Ishikawa (cell line): ENCODE data around the gene CYP11A1.

Experiments
- CEBPB ChIP-seq: IDR thresholded peaks from 2 replicates; pipeline ENCODE4 v1.6.1; 2012
- CREB1 ChIP-seq: IDR thresholded peaks from 2 replicates; pipeline ENCODE4 v1.6.1; 2012; ENCODE audit warnings: low read depth
- EGR1 ChIP-seq: IDR thresholded peaks from 2 replicates; pipeline ENCODE4 v1.6.1; 2012
- EP300 ChIP-seq: IDR thresholded peaks from 2 replicates; pipeline ENCODE4 v1.6.1; 2012; ENCODE audit warnings: borderline replicate concordance
- FOXM1 ChIP-seq: IDR thresholded peaks from 2 replicates; pipeline ENCODE4 v1.6.1; 2012; ENCODE audit warnings: low read depth, borderline replicate concordance
- MAX ChIP-seq: IDR thresholded peaks from 2 replicates; pipeline ENCODE4 v1.6.1; 2012
- NFIC ChIP-seq: IDR thresholded peaks from 2 replicates; pipeline ENCODE4 v1.6.1; 2012
- RAD21 ChIP-seq: IDR thresholded peaks from 2 replicates; pipeline ENCODE4 v1.6.1; 2012; ENCODE audit warnings: low read depth
- REST ChIP-seq: IDR thresholded peaks from 2 replicates; pipeline ENCODE4 v1.6.1; 2012; ENCODE audit warnings: low read depth, mild to moderate bottlenecking
- TAF1 ChIP-seq: IDR thresholded peaks from 2 replicates; pipeline ENCODE4 v1.6.1; 2012; ENCODE audit warnings: low read depth, mild to moderate bottlenecking
- TCF12 ChIP-seq: IDR thresholded peaks from 2 replicates; pipeline ENCODE4 v1.6.1; 2012; ENCODE audit warnings: low read depth
- TEAD4 ChIP-seq: IDR thresholded peaks from 2 replicates; pipeline ENCODE4 v1.6.1; 2012
- USF1 ChIP-seq: IDR thresholded peaks from 2 replicates; pipeline ENCODE4 v1.6.1; 2012
- YY1 ChIP-seq: IDR thresholded peaks from 2 replicates; pipeline ENCODE4 v1.6.1; 2012; ENCODE audit warnings: low read depth
- ZBTB7A ChIP-seq: IDR thresholded peaks from 2 replicates; pipeline ENCODE4 v1.6.1; 2012; ENCODE audit warnings: low read depth

Gene CYP11A1

GRCh38 chr15:74330861-74331408, 36.5 kb downstream of the CYP11A1 start:
- TF ChIP-seq CREB1 (no peak), USF1 (no peak), FOXM1 (no peak), NFIC (no peak), ZBTB7A (no peak)

GRCh38 chr15:74328331-74329056, 39.0 kb downstream of the CYP11A1 start:
- no peak for TF ChIP-seq TCF12
- TF ChIP-seq ZBTB7A = no peak
- no peak for TF ChIP-seq CREB1
- no peak for TF ChIP-seq REST
- TF ChIP-seq RAD21 = no peak
- TF ChIP-seq MAX = no peak
- TF ChIP-seq CEBPB = no peak
- TF ChIP-seq USF1 = no peak
- no peak for TF ChIP-seq TAF1
- TF ChIP-seq EGR1 = no peak
- no peak for TF ChIP-seq YY1
- no peak for TF ChIP-seq TEAD4
- TF ChIP-seq NFIC = no peak
- no peak for TF ChIP-seq EP300

GRCh38 chr15:74327756-74328155, 39.7 kb downstream of the CYP11A1 start:
- no peak for TF ChIP-seq FOXM1

- TF ChIP-seq TEAD4 = no peak
- TF ChIP-seq CEBPB = no peak
- no peak for TF ChIP-seq EP300
- no peak for TF ChIP-seq NFIC
- no peak for TF ChIP-seq EGR1
- no peak for TF ChIP-seq MAX
- TF ChIP-seq TCF12 = no peak
- TF ChIP-seq RAD21 = no peak
- TF ChIP-seq YY1 = no peak
- TF ChIP-seq USF1 = no peak
- no peak for TF ChIP-seq TAF1
- TF ChIP-seq FOXM1 = no peak
- TF ChIP-seq CREB1 = no peak
- TF ChIP-seq REST = no peak
- TF ChIP-seq ZBTB7A = no peak
These were observed 40.7 kb downstream of the CYP11A1 start for GRCh38 chr15:74326746-74327145.

GRCh38 chr15:74324714-74325113, 42.7 kb downstream of the CYP11A1 start:
- no peak for TF ChIP-seq TCF12
- TF ChIP-seq FOXM1 = no peak
- no peak for TF ChIP-seq RAD21
- no peak for TF ChIP-seq ZBTB7A
- no peak for TF ChIP-seq USF1
- TF ChIP-seq EP300 = no peak
- no peak for TF ChIP-seq REST
- no peak for TF ChIP-seq TAF1
- TF ChIP-seq EGR1 = no peak
- TF ChIP-seq CREB1 = no peak
- TF ChIP-seq YY1 = no peak
- no peak for TF ChIP-seq CEBPB
- no peak for TF ChIP-seq MAX
- no peak for TF ChIP-seq TEAD4
